Measurements from ENCODE around the gene NMS. TPM values are rescaled to one million over a fixed set of nuclear protein-coding genes. Genes with fewer than 3 reads are reported as not detected.

NMS gene
- total and polyA plus RNA-seq, 5 experiments from 2014 or later: not detected

GRCh38 chr2:100504542-100504941 lies 34.3 kb downstream of the NMS start:
- Mint-ChIP-seq H3K9me3 (peaks cover 9 to 66% (median 42%) of the 10 kb centered on the region in 9 donors), H3K27me3 (peaks cover 0 to 29% (median 8%) of the 10 kb centered on the region in 5 donors), H3K4me1 (no peaks in the 10 kb centered on the region), H3K36me3 (peaks cover 0 to 34% (median 23%) of the 10 kb centered on the region in 3 donors), H3K4me3 (no peak overlapping the region), H3K27ac (no peak overlapping the region)
- ATAC-seq (no peak), DNase-seq (no peak)
- POLR2A ChIA-PET: no interaction called here

- POLR2A ChIA-PET: no interaction called here
- DNase-seq: no peak
- no peak overlapping the region for H3K4me3 Mint-ChIP-seq
These were observed 38.8 kb downstream of the NMS start for GRCh38 chr2:100509066-100509465.

GRCh38 chr2:100513650-100514049 lies 43.4 kb downstream of the NMS start:
- ATAC-seq (no peak), DNase-seq (no peak)
- peaks cover 0 to under 1% (median 0%) of the 10 kb centered on the region in 3 donors for H3K36me3 Mint-ChIP-seq
- peaks cover 0 to 6% (median 2%) of the 10 kb centered on the region in 9 donors for H3K9me3 Mint-ChIP-seq
- POLR2A ChIA-PET: interaction anchor here (0.6 kb wide), 1 partner anchor 69 kb away, joined by 4 read pairs; no protein-coding TSS in a partner anchor
- peaks cover 0 to 5% (median 0%) of the 10 kb centered on the region in 5 donors for H3K27me3 Mint-ChIP-seq
- no peak overlapping the region for H3K4me3 Mint-ChIP-seq
- peaks cover 0 to 2% (median 1%) of the 10 kb centered on the region in 4 donors for H3K4me1 Mint-ChIP-seq
- peak overlapping the region in 1 of 10 donors; percentile 23 for H3K27ac Mint-ChIP-seq

More at GRCh38 chr2:100509066-100509465, 38.8 kb downstream of the NMS start:
- Mint-ChIP-seq H3K27ac (peak overlapping the region in 1 of 10 donors; percentile 9), H3K4me1 (peaks cover 0 to 2% (median 1%) of the 10 kb centered on the region in 4 donors), H3K9me3 (peaks cover 0 to 35% (median 17%) of the 10 kb centered on the region in 9 donors), H3K27me3 (peaks cover 0 to 3% (median 0%) of the 10 kb centered on the region in 5 donors), H3K36me3 (peaks cover 0 to 14% (median 14%) of the 10 kb centered on the region in 3 donors)
- no peak for ATAC-seq

GRCh38 chr2:100517556-100517955 lies 47.3 kb downstream of the NMS start:
- ATAC-seq (no peak), DNase-seq (no peak)

GRCh38 chr2:100518801-100519200 lies 48.5 kb downstream of the NMS start:
- DNase-seq (no peak), ATAC-seq (no peak)
- Mint-ChIP-seq H3K27ac (no peak overlapping the region), H3K4me1 (peaks cover 0 to 2% (median 0%) of the 10 kb centered on the region in 4 donors), H3K36me3 (no peaks in the 10 kb centered on the region), H3K27me3 (peaks cover 0 to 4% (median 0%) of the 10 kb centered on the region in 5 donors), H3K9me3 (peaks cover 0 to 3% (median 0%) of the 10 kb centered on the region in 9 donors), H3K4me3 (no peak overlapping the region)
- POLR2A ChIA-PET: no interaction called here

More at GRCh38 chr2:100517556-100517955, 47.3 kb downstream of the NMS start:
- H3K27ac Mint-ChIP-seq: no peak overlapping the region
- peaks cover 0 to 2% (median 2%) of the 10 kb centered on the region in 4 donors for H3K4me1 Mint-ChIP-seq
- H3K36me3 Mint-ChIP-seq: no peaks in the 10 kb centered on the region
- H3K4me3 Mint-ChIP-seq: no peak overlapping the region
- POLR2A ChIA-PET: no interaction called here
- H3K9me3 Mint-ChIP-seq: peaks cover 0 to 3% (median 0%) of the 10 kb centered on the region in 9 donors
- peaks cover 0 to 4% (median 0%) of the 10 kb centered on the region in 5 donors for H3K27me3 Mint-ChIP-seq

GRCh38 chr2:100520224-100520623 lies 49.9 kb downstream of the NMS start:
- Mint-ChIP-seq H3K9me3 (peaks cover 0 to 3% (median 0%) of the 10 kb centered on the region in 9 donors), H3K27me3 (peaks cover 0 to 4% (median 0%) of the 10 kb centered on the region in 5 donors), H3K27ac (no peak overlapping the region), H3K4me1 (peaks cover 0 to 2% (median 0%) of the 10 kb centered on the region in 4 donors), H3K4me3 (no peak overlapping the region), H3K36me3 (no peaks in the 10 kb centered on the region)
- no peak for ATAC-seq
- POLR2A ChIA-PET: interaction anchor here (0.6 kb wide), 1 partner anchor 14 kb away, joined by 3 read pairs; no protein-coding TSS in a partner anchor
- no peak for DNase-seq

GRCh38 chr2:100522430-100522829 lies 52.1 kb downstream of the NMS start:
- Mint-ChIP-seq H3K4me3 (no peak overlapping the region), H3K36me3 (no peaks in the 10 kb centered on the region), H3K27me3 (peaks cover 0 to 4% (median 1%) of the 10 kb centered on the region in 5 donors), H3K9me3 (peaks cover 0 to 3% (median 0%) of the 10 kb centered on the region in 9 donors), H3K4me1 (peaks cover 0 to 2% (median 0%) of the 10 kb centered on the region in 4 donors), H3K27ac (no peak overlapping the region)
- ATAC-seq (no peak), DNase-seq (no peak)
- POLR2A ChIA-PET: no interaction called here

GRCh38 chr2:100524331-100524730 lies 54.0 kb downstream of the NMS start:
- Mint-ChIP-seq H3K4me3 (no peak overlapping the region), H3K36me3 (no peaks in the 10 kb centered on the region), H3K27me3 (peaks cover 0 to 5% (median 0%) of the 10 kb centered on the region in 5 donors), H3K27ac (no peak overlapping the region), H3K4me1 (peaks cover 0 to 6% (median 0%) of the 10 kb centered on the region in 4 donors), H3K9me3 (peaks cover 0 to 3% (median 0%) of the 10 kb centered on the region in 9 donors)
- POLR2A ChIA-PET: no interaction called here
- no peak for ATAC-seq
- DNase-seq: no peak

- ATAC-seq: no peak
- no peak overlapping the region for H3K27ac Mint-ChIP-seq
These were observed 56.6 kb downstream of the NMS start for GRCh38 chr2:100526868-100527267.

GRCh38 chr2:100527440-100528015 lies 57.2 kb downstream of the NMS start:
- POLR2A ChIA-PET: interaction anchor here (0.6 kb wide), 1 partner anchor 1728 kb away, joined by 4 read pairs; no protein-coding TSS in a partner anchor
- no peaks in the 10 kb centered on the region for H3K36me3 Mint-ChIP-seq
- H3K27me3 Mint-ChIP-seq: peaks cover 0 to 8% (median 0%) of the 10 kb centered on the region in 5 donors
- H3K4me1 Mint-ChIP-seq: peaks cover 0 to 5% (median under 1%) of the 10 kb centered on the region in 4 donors
- no peaks in the 10 kb centered on the region for H3K9me3 Mint-ChIP-seq
- H3K27ac Mint-ChIP-seq: peak overlapping the region in 2 of 10 donors; percentile 72 to 80
- ATAC-seq (no peak), DNase-seq (no peak)
- peak overlapping the region in 1 of 10 donors; percentile 16 for H3K4me3 Mint-ChIP-seq

More at GRCh38 chr2:100526868-100527267, 56.6 kb downstream of the NMS start:
- H3K9me3 Mint-ChIP-seq: no peaks in the 10 kb centered on the region
- no peak overlapping the region for H3K4me3 Mint-ChIP-seq
- peaks cover 0 to 5% (median under 1%) of the 10 kb centered on the region in 4 donors for H3K4me1 Mint-ChIP-seq
- no peak for DNase-seq
- no peaks in the 10 kb centered on the region for H3K36me3 Mint-ChIP-seq
- H3K27me3 Mint-ChIP-seq: peaks cover 0 to 8% (median 0%) of the 10 kb centered on the region in 5 donors
- POLR2A ChIA-PET: interaction anchor here (0.6 kb wide), 1 partner anchor 1729 kb away, joined by 4 read pairs; no protein-coding TSS in a partner anchor

- peaks cover 0 to 10% (median 2%) of the 10 kb centered on the region in 5 donors for H3K27me3 Mint-ChIP-seq
- H3K36me3 Mint-ChIP-seq: peaks cover 0 to 8% (median 2%) of the 10 kb centered on the region in 3 donors
- POLR2A ChIA-PET: interaction anchor here (1.1 kb wide), 1 partner anchor 33 kb away, joined by 4 read pairs; the partner anchor contains the start of gene PDCL3
- peaks cover 0 to 8% (median 0%) of the 10 kb centered on the region in 9 donors for H3K9me3 Mint-ChIP-seq
- peaks cover 0 to 5% (median under 1%) of the 10 kb centered on the region in 4 donors for H3K4me1 Mint-ChIP-seq
- ATAC-seq (no peak), DNase-seq (no peak)
- no peak overlapping the region for H3K4me3 Mint-ChIP-seq
- no peak overlapping the region for H3K27ac Mint-ChIP-seq
These were observed 58.9 kb downstream of the NMS start for GRCh38 chr2:100529176-100529575.

GRCh38 chr2:100529900-100530299 lies 59.6 kb downstream of the NMS start:
- no peak for ATAC-seq
- peaks cover 0 to 10% (median 2%) of the 10 kb centered on the region in 5 donors for H3K27me3 Mint-ChIP-seq
- peaks cover 0 to 5% (median under 1%) of the 10 kb centered on the region in 4 donors for H3K4me1 Mint-ChIP-seq

More at GRCh38 chr2:100529900-100530299, 59.6 kb downstream of the NMS start:
- Mint-ChIP-seq H3K36me3 (peaks cover 0 to 8% (median 2%) of the 10 kb centered on the region in 3 donors), H3K27ac (peak overlapping the region in 1 of 10 donors; percentile 23), H3K9me3 (peaks cover 0 to 8% (median 0%) of the 10 kb centered on the region in 9 donors), H3K4me3 (no peak overlapping the region)
- POLR2A ChIA-PET: interaction anchor here (1.1 kb wide), 1 partner anchor 33 kb away, joined by 4 read pairs; the partner anchor contains the start of gene PDCL3
- DNase-seq: no peak

All from naive thymus-derived CD8-positive, alpha-beta T cell (primary cell).